ENCODE measurements around the gene FICD.

DNA sequence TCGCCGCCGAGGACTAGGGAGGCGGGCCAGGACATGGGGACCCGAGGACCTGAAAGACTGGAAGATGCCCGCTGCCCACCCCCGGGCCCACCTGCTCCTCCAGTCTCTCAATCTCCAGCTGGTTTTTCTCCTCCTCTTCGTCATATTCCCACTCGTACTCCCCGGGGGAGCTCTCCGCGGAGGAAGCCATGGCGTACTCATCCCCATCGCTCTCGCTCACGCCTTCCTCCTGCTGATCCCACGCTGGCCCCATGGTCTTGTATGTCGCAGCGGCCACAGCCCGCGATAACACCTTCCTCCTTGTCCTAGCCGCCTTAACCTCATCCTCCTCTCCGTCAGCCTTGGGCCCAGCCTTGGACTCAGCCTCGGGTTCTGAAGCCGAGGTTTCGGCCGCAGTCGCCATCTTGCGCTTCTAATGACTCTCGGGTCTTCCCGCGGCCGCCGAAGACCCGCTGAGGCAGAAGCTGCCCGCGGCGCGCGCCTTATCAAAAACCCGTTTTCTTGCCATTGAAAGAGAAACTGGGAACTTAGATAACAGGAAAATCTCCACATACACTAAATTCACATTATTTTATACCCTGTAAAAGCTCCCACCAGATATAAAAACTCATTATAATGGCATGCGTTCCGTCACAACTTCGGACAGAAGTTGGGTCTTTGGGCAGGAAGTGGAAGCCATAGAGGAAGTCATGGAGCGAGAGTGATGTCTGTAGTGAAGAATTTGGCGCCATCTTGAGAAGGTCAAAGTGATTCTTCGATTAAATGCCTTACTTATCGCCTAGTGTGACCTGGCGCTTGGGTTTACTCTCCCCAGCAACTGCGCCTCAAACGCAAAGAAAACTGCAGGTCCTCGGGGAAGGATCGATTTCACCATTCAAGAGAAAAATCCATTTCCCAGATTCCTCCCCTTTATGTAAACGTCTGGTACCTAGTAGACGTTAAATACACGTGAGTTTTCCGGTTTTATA, 46.0 kb downstream of the FICD start, which contains the start of gene SART3:
- TF ChIP-seq, protein P1, sequence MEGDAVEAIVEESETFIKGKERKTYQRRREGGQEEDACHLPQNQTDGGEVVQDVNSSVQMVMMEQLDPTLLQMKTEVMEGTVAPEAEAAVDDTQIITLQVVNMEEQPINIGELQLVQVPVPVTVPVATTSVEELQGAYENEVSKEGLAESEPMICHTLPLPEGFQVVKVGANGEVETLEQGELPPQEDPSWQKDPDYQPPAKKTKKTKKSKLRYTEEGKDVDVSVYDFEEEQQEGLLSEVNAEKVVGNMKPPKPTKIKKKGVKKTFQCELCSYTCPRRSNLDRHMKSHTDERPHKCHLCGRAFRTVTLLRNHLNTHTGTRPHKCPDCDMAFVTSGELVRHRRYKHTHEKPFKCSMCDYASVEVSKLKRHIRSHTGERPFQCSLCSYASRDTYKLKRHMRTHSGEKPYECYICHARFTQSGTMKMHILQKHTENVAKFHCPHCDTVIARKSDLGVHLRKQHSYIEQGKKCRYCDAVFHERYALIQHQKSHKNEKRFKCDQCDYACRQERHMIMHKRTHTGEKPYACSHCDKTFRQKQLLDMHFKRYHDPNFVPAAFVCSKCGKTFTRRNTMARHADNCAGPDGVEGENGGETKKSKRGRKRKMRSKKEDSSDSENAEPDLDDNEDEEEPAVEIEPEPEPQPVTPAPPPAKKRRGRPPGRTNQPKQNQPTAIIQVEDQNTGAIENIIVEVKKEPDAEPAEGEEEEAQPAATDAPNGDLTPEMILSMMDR (IDR thresholded peaks at IDR 0.05): no peak
- peak in 1 of 2 donors; percentile 47 for TF ChIP-seq POLR2A (IDR thresholded peaks at IDR 0.05)
